Measurements from ENCODE around the gene GPR75.

The GPR75 gene

GRCh38 chr2:53859206-53860181 lies at the start of gene GPR75:
GPR75 (minus strand) TSS chr2:53859967; CDS start chr2:53854756, 5,211 bp downstream.
- no peak for DNase-seq

- DNase-seq = no peak
Measured at GRCh38 chr2:53907582-53907981, 47.8 kb upstream of the GPR75 start.

GRCh38 chr2:53905396-53905795 lies 45.6 kb upstream of the GPR75 start:
- DNase-seq = no peak

GRCh38 chr2:53903011-53903410 lies 43.2 kb upstream of the GPR75 start:
- no peak for DNase-seq

GRCh38 chr2:53901192-53901591 lies 41.4 kb upstream of the GPR75 start:
- DNase-seq = no peak

GRCh38 chr2:53896864-53897263 lies 37.1 kb upstream of the GPR75 start:
- DNase-seq = no peak

- DNase-seq = no peak
Measured at GRCh38 chr2:53886406-53887280, 26.9 kb upstream of the GPR75 start.

- DNase-seq = no peak
Measured at GRCh38 chr2:53884883-53885282, 25.1 kb upstream of the GPR75 start.

- DNase-seq = no peak
Measured at GRCh38 chr2:53881986-53882385, 22.2 kb upstream of the GPR75 start.

GRCh38 chr2:53881360-53881759 lies 21.6 kb upstream of the GPR75 start:
- no peak for DNase-seq

GRCh38 chr2:53880756-53881155 lies 21.0 kb upstream of the GPR75 start:
- DNase-seq = no peak

- DNase-seq = no peak
Measured at GRCh38 chr2:53877556-53877955, 17.8 kb upstream of the GPR75 start.

GRCh38 chr2:53877112-53877511 lies 17.3 kb upstream of the GPR75 start:
- DNase-seq = no peak

GRCh38 chr2:53874401-53874950 lies 14.7 kb upstream of the GPR75 start:
- no peak for DNase-seq

GRCh38 chr2:53867773-53868172 lies 8.0 kb upstream of the GPR75 start:
- DNase-seq = no peak

- no peak for DNase-seq
Measured at GRCh38 chr2:53867169-53867568, 7.4 kb upstream of the GPR75 start.

- no peak for DNase-seq
Measured at GRCh38 chr2:53865962-53866361, 6.2 kb upstream of the GPR75 start.

- DNase-seq = no peak
Measured at GRCh38 chr2:53865264-53865663, 5.5 kb upstream of the GPR75 start.

- no peak for DNase-seq
Measured at GRCh38 chr2:53863538-53864227, 3.9 kb upstream of the GPR75 start.

GRCh38 chr2:53861824-53862223 lies 2.1 kb upstream of the GPR75 start:
- no peak for DNase-seq

GRCh38 chr2:53856272-53856671 lies 3.5 kb downstream of the GPR75 start:
- no peak for DNase-seq

- DNase-seq = no peak
Measured at GRCh38 chr2:53854678-53855077, 5.1 kb downstream of the GPR75 start.

- no peak for DNase-seq
Measured at GRCh38 chr2:53852532-53852931, 7.2 kb downstream of the GPR75 start.
